ENCODE data around the gene APEX2. TPM values are rescaled to one million over a fixed set of nuclear protein-coding genes. Genes with fewer than 3 reads are reported as not detected.
"Not testable (repeated sequence)": the region's sequence is repeated elsewhere in the genome, so short reads cannot be mapped to it uniquely, and the experiment has no call there.

The APEX2 gene
- total RNA-seq, 1 donor from 2014 or later: 15.0 TPM

DNA sequence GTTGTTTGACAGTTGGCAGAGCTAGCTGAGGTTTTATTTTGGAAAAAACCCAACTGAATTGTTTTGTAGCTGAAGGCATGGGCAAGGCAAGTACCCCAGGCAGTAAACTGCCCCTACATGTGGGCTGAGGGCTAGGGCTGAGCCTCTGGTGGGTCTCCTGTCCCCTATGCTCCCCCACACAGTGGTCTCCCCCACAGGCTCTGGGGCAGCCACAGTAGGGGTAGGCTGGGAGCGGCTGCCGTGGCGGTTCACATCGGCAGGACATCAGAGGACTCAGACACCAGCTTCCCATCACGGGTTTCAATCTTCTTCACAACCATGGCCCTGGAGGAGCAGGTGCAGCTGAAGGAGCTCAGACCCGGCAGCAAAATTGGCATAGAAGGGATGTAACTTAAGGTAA is 41.4 kb downstream of the APEX2 start:
- no peak overlapping the region for H3K4me2 ChIP-seq (ENCODE audit: low read length)
- DNase-seq (ENCODE audit: low read depth) (no peak), FAIRE-seq (no peak)
- no peak overlapping the region for H2AFZ ChIP-seq (ENCODE audit: low read depth, low read length)
- no peaks in the 10 kb centered on the region for H3K27me3 ChIP-seq (ENCODE audit: insufficient read depth, low read length)
- no peaks in the 10 kb centered on the region for H3K36me3 Mint-ChIP-seq (ENCODE audit: low read depth, unreplicated experiment)
- no peaks in the 10 kb centered on the region for H3K36me3 ChIP-seq (ENCODE audit: insufficient read depth, low read length)
- no peak overlapping the region for H3K4me3 Mint-ChIP-seq (ENCODE audit: unreplicated experiment)
- H3K4me3 ChIP-seq (ENCODE audit: insufficient read depth, low read depth, low read length): no peak overlapping the region
- H3K4me1 Mint-ChIP-seq (ENCODE audit: low read depth, unreplicated experiment): peaks cover 2% of the 10 kb centered on the region
- no peaks in the 10 kb centered on the region for H3K79me2 ChIP-seq (ENCODE audit: insufficient read depth, low read length)
- no peaks in the 10 kb centered on the region for H3K9me3 ChIP-seq (ENCODE audit: insufficient read depth, low read depth, low read length)
- H3K9ac ChIP-seq (ENCODE audit: low read length): no peak overlapping the region
- no peak overlapping the region for H3K27ac Mint-ChIP-seq (ENCODE audit: unreplicated experiment)
- no peak overlapping the region for H3K27ac ChIP-seq (ENCODE audit: low read depth, low read length)
- H3K27me3 Mint-ChIP-seq (ENCODE audit: low read depth, unreplicated experiment): no peaks in the 10 kb centered on the region
- no peaks in the 10 kb centered on the region for H3K4me1 ChIP-seq (ENCODE audit: insufficient read depth, low read length)
- H4K20me1 ChIP-seq (ENCODE audit: insufficient read depth, low read length): no peaks in the 10 kb centered on the region
- peaks cover 2% of the 10 kb centered on the region for H3K9me3 Mint-ChIP-seq (ENCODE audit: unreplicated experiment)
- TF ChIP-seq EZH2 (IDR thresholded peaks at IDR 0.05; ENCODE audit: insufficient read depth, low read length): no peak
- TF ChIP-seq, protein P1, sequence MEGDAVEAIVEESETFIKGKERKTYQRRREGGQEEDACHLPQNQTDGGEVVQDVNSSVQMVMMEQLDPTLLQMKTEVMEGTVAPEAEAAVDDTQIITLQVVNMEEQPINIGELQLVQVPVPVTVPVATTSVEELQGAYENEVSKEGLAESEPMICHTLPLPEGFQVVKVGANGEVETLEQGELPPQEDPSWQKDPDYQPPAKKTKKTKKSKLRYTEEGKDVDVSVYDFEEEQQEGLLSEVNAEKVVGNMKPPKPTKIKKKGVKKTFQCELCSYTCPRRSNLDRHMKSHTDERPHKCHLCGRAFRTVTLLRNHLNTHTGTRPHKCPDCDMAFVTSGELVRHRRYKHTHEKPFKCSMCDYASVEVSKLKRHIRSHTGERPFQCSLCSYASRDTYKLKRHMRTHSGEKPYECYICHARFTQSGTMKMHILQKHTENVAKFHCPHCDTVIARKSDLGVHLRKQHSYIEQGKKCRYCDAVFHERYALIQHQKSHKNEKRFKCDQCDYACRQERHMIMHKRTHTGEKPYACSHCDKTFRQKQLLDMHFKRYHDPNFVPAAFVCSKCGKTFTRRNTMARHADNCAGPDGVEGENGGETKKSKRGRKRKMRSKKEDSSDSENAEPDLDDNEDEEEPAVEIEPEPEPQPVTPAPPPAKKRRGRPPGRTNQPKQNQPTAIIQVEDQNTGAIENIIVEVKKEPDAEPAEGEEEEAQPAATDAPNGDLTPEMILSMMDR (IDR thresholded peaks at IDR 0.05; ENCODE audit: insufficient read depth, low read depth, low read length): no peak

DNA sequence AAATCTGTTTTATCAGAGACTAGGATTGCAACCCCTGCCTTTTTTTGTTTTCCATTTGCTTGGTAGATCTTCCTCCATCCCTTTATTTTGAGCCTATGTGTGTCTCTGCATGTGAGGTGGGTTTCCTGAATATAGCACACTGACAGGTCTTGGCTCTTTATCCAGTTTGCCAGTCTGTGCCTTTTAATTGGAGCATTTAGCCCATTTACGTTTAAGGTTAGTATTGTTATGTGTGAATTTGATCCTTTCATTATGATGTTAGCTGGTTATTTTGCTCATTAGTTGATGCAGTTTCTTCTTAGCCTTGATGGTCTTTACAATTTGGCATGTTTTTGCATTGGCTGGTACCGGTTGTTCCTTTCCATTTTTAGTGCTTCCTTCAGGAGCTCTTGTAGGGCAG is 50.4 kb downstream of the APEX2 start:
- H3K9me3 Mint-ChIP-seq (ENCODE audit: unreplicated experiment); DNase-seq (ENCODE audit: low read depth); H3K36me3 ChIP-seq (ENCODE audit: insufficient read depth, low read length); H3K4me3 Mint-ChIP-seq (ENCODE audit: unreplicated experiment); H2AFZ ChIP-seq (ENCODE audit: low read depth, low read length); H3K9ac ChIP-seq (ENCODE audit: low read length); H3K27ac ChIP-seq (ENCODE audit: low read depth, low read length); FAIRE-seq; H3K27ac Mint-ChIP-seq (ENCODE audit: unreplicated experiment); H4K20me1 ChIP-seq (ENCODE audit: insufficient read depth, low read length); H3K9me3 ChIP-seq (ENCODE audit: insufficient read depth, low read depth, low read length); H3K4me2 ChIP-seq (ENCODE audit: low read length); H3K4me3 ChIP-seq (ENCODE audit: insufficient read depth, low read depth, low read length); H3K4me1 Mint-ChIP-seq (ENCODE audit: low read depth, unreplicated experiment); H3K27me3 ChIP-seq (ENCODE audit: insufficient read depth, low read length); H3K79me2 ChIP-seq (ENCODE audit: insufficient read depth, low read length); H3K27me3 Mint-ChIP-seq (ENCODE audit: low read depth, unreplicated experiment); H3K4me1 ChIP-seq (ENCODE audit: insufficient read depth, low read length); H3K36me3 Mint-ChIP-seq (ENCODE audit: low read depth, unreplicated experiment): not testable (repeated sequence)

DNA sequence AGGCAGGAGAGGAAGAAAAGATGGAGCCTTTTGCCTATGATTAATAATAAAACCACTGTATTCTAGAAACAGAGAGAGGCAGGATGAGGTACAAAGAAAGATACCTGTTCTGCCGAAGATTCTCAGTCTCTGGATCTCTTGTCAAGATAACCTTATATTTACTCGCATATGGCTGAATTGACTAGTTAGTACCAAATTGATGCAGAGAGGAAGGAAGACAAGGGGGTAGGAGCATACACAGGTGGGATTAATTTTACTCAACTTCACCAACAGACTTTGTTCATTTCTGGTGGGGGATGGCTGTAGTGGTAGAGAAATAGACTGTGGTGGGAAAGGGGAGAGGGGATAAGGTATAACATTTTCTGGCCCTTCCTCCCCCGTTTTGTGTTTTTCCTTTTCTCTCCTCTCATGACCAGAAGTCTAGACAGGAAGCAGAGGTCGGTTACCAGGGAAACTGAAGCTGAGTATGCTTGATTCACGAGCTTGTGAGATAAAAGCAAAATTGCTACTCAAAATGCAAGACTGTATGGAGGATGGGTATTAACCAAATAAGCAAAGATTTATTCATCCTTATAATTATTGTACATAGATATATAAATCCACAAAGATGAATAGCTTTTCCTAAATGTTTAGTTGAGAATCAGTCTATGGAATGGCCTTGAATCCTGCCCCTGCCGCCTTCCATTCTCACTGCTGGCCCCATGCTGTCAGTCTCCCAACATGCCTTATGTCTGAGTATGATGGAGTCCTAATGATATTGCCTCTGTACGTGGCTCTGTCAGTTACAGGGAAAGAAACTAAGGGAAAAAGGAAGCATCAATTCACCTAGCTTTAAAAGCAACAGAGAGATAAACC is 56.9 kb downstream of the APEX2 start:
- no peaks in the 10 kb centered on the region for H3K36me3 Mint-ChIP-seq (ENCODE audit: low read depth, unreplicated experiment)
- Histone ChIP-seq H3K36me3 (ENCODE audit: insufficient read depth, low read length) (no peaks in the 10 kb centered on the region), H3K9me3 (ENCODE audit: insufficient read depth, low read depth, low read length) (no peaks in the 10 kb centered on the region), H3K27ac (ENCODE audit: low read depth, low read length) (peak overlapping the region; percentile 67), H3K9ac (ENCODE audit: low read length) (no peak overlapping the region), H3K4me2 (ENCODE audit: low read length) (peak overlapping the region; percentile 73), H3K4me3 (ENCODE audit: insufficient read depth, low read depth, low read length) (peak overlapping the region; percentile 6), H3K79me2 (ENCODE audit: insufficient read depth, low read length) (no peaks in the 10 kb centered on the region), H4K20me1 (ENCODE audit: insufficient read depth, low read length) (no peaks in the 10 kb centered on the region), H2AFZ (ENCODE audit: low read depth, low read length) (peak overlapping the region; percentile 52), H3K27me3 (ENCODE audit: insufficient read depth, low read length) (no peaks in the 10 kb centered on the region), H3K4me1 (ENCODE audit: insufficient read depth, low read length) (no peaks in the 10 kb centered on the region)
- peaks cover 3% of the 10 kb centered on the region for H3K9me3 Mint-ChIP-seq (ENCODE audit: unreplicated experiment)
- no peak for TF ChIP-seq EZH2 (IDR thresholded peaks at IDR 0.05; ENCODE audit: insufficient read depth, low read length)
- TF ChIP-seq, protein P1 (IDR thresholded peaks at IDR 0.05; ENCODE audit: insufficient read depth, low read depth, low read length): no peak
- no peak overlapping the region for H3K4me3 Mint-ChIP-seq (ENCODE audit: unreplicated experiment)
- peak overlapping the region; percentile 83 for H3K27ac Mint-ChIP-seq (ENCODE audit: unreplicated experiment)
- peaks cover 7% of the 10 kb centered on the region for H3K4me1 Mint-ChIP-seq (ENCODE audit: low read depth, unreplicated experiment)
- FAIRE-seq: no peak
- DNase-seq (ENCODE audit: low read depth): peak; percentile 55
- H3K27me3 Mint-ChIP-seq (ENCODE audit: low read depth, unreplicated experiment): no peaks in the 10 kb centered on the region
